Stimulated activated CD8-positive, alpha-beta memory T cell treated with anti-CD3 and anti-CD28 coated beads, Interleukin-15, amount 100 ng/mL, for 4 hours (primary cell): ENCODE data around the gene GIPC2.
"Not testable (repeated sequence)": the region's sequence is repeated elsewhere in the genome, so short reads cannot be mapped to it uniquely, and the experiment has no call there.

ENCODE experiments used
- DNase-seq, 2 donors: peaks; one replicate each; pipeline ENCODE4 v3.0.0-alpha.2; 2020; ENCODE audit warnings: low read depth in 2 of 2

Gene GIPC2

GRCh38 chr1:78036450-78036849 lies 9.3 kb upstream of the GIPC2 start:
- no peak for DNase-seq

GRCh38 chr1:78038071-78038470 lies 7.7 kb upstream of the GIPC2 start:
- no peak for DNase-seq

GRCh38 chr1:78038491-78038939 lies 7.3 kb upstream of the GIPC2 start:
- no peak for DNase-seq

GRCh38 chr1:78040484-78041089 lies 5.2 kb upstream of the GIPC2 start:
- no peak for DNase-seq

- DNase-seq = no peak
Observed at GRCh38 chr1:78043436-78043835, 2.3 kb upstream of the GIPC2 start.

- DNase-seq = no peak
Observed at GRCh38 chr1:78044796-78045562, 787 bp upstream of the GIPC2 start.

GRCh38 chr1:78045563-78045925 lies 222 bp upstream of the GIPC2 start:
- DNase-seq = no peak

- no peak for DNase-seq
Observed at GRCh38 chr1:78047106-78047505, 1.3 kb downstream of the GIPC2 start.

- no peak for DNase-seq
Observed at GRCh38 chr1:78047631-78048030, 1.9 kb downstream of the GIPC2 start.

- no peak for DNase-seq
Observed at GRCh38 chr1:78048446-78048845, 2.7 kb downstream of the GIPC2 start.

- no peak for DNase-seq
Observed at GRCh38 chr1:78049396-78049795, 3.6 kb downstream of the GIPC2 start.

- no peak for DNase-seq
Observed at GRCh38 chr1:78051005-78051404, 5.2 kb downstream of the GIPC2 start.

- DNase-seq = no peak
Observed at GRCh38 chr1:78052685-78053405, 7.1 kb downstream of the GIPC2 start.

GRCh38 chr1:78053498-78053897 lies 7.7 kb downstream of the GIPC2 start:
- DNase-seq = no peak

- DNase-seq = no peak
Observed at GRCh38 chr1:78054559-78054958, 8.8 kb downstream of the GIPC2 start.

GRCh38 chr1:78054972-78055371 lies 9.2 kb downstream of the GIPC2 start:
- no peak for DNase-seq

GRCh38 chr1:78055565-78056132 lies 9.9 kb downstream of the GIPC2 start:
- no peak for DNase-seq

GRCh38 chr1:78058670-78059069 lies 12.9 kb downstream of the GIPC2 start:
- DNase-seq = no peak

GRCh38 chr1:78060857-78061563 lies 15.2 kb downstream of the GIPC2 start:
- DNase-seq = no peak

- no peak for DNase-seq
Observed at GRCh38 chr1:78061825-78062523, 16.2 kb downstream of the GIPC2 start.

- not testable (repeated sequence) for DNase-seq
Observed at GRCh38 chr1:78064886-78065285, 19.1 kb downstream of the GIPC2 start.
